HCT116 (cell line): ENCODE results near the gene NANOS1. TPM values are rescaled to one million over a fixed set of nuclear protein-coding genes. Genes with fewer than 3 reads are reported as not detected.

Experiments used
- ATAC-seq: fragments of 200-7000 bp; cut with Tn5 transposase; 2 replicates; pipeline ENCODE4 v1.9.1; 2020; ENCODE audit warnings: mild to moderate bottlenecking, moderate library complexity
- BruUV-seq: library from RNA; stranded (reverse); fragments of 400-500 nt; replicated peaks from 2 replicates; lab custom pipeline; 2021; lab: Mats Ljungman, UMichigan
- CTCF ChIA-PET: fragments of 300-600 bp; sonication (Branson Sonifier 250); formaldehyde crosslinking; loops from one replicate; lab custom pipeline; 2021; ENCODE audit warnings: antibody characterized with exemption; lab: Charles Lee
- POLR2A ChIA-PET: fragments of 300-600, 350-600 bp; sonication (Branson Sonifier 250); formaldehyde crosslinking; loops from one replicate; lab custom pipeline; 2021; ENCODE audit warnings: antibody characterized with exemption; lab: Charles Lee
- RAD21 ChIA-PET, 2 experiments: fragments of 300-600 bp; sonication (Branson Sonifier 250); formaldehyde crosslinking; loops; one replicate each; lab custom pipeline; 2023; ENCODE audit warnings: low total read pairs in 2 of 2; ENCODE audit not compliant: uncharacterized antibody in 2 of 2, unreplicated experiment in 2 of 2, low non-redundant PET in 1 of 2; lab: Charles Lee
- DNase-seq: peaks from one replicate; pipeline ENCODE4 v3.0.0-alpha.2; 2010; ENCODE audit warnings: low read depth, low spot score
- H2AFZ ChIP-seq: fragments of 200-600 bp; shearing (Covaris generic), sonication (generic); 2 replicates; pipeline ENCODE4 v1.6.1; 2017; ENCODE audit warnings: low read depth, mixed run types, mixed read lengths, antibody characterized with exemption, low read length; ENCODE audit not compliant: poor library complexity, severe bottlenecking
- H3K27ac ChIP-seq: 2 replicates; pipeline ENCODE4 v1.5.1; 2012; ENCODE audit warnings: low read depth, low read length
- H3K27me3 ChIP-seq: fragments of 200-600 bp; sonication (generic); 2 replicates; pipeline ENCODE4 v1.6.1; 2016; ENCODE audit warnings: mixed run types, low read length, mixed read lengths; ENCODE audit not compliant: insufficient read depth
- H3K36me3 ChIP-seq, 2 experiments: fragments of 200-500 bp in 1 of 2; fragments of 200-600 bp in 1 of 2; sonication (Bioruptor generic) in 1 of 2; sonication (generic) in 1 of 2; 2 replicates each; pipeline versions ENCODE4 v1.5.1 to v1.6.1; 2014 to 2016; ENCODE audit warnings: low read length in 2 of 2, inconsistent platforms in 1 of 2, mixed read lengths in 1 of 2, mixed run types in 1 of 2; ENCODE audit not compliant: insufficient read depth in 2 of 2, control insufficient read depth in 1 of 2
- H3K4me1 ChIP-seq, 2 experiments: fragments of 200-600 bp in 1 of 2; sonication (generic) in 1 of 2; 2 replicates each; pipeline versions ENCODE4 v1.5.1 to v1.6.1; 2012 to 2017; ENCODE audit warnings: low read length in 2 of 2, inconsistent platforms in 1 of 2, mild to moderate bottlenecking in 1 of 2, mixed read lengths in 1 of 2, mixed run types in 1 of 2, moderate library complexity in 1 of 2; ENCODE audit not compliant: insufficient read depth in 2 of 2, control insufficient read depth in 1 of 2
- H3K4me2 ChIP-seq: fragments of 200-600 bp; sonication (generic); 2 replicates; pipeline ENCODE4 v1.6.1; 2017; ENCODE audit warnings: mixed run types, low read length, mixed read lengths
- H3K4me3 ChIP-seq, 2 experiments: fragments of 200-600 bp in 1 of 2; sonication (generic) in 1 of 2; replicated peaks in 1 of 2; 2 replicates each; pipeline ENCODE4 v1.5.1; 2011 to 2016; ENCODE audit warnings: low read length in 2 of 2, control low read depth in 1 of 2, low read depth in 1 of 2, mild to moderate bottlenecking in 1 of 2, mixed read lengths in 1 of 2, mixed run types in 1 of 2
- H3K79me2 ChIP-seq: fragments of 200-600 bp; sonication (generic); 2 replicates; pipeline ENCODE4 v1.6.1; 2017; ENCODE audit warnings: mild to moderate bottlenecking, mixed run types, low read length, moderate library complexity, mixed read lengths; ENCODE audit not compliant: insufficient read depth
- H3K9ac ChIP-seq: fragments of 200-600 bp; sonication (generic); 2 replicates; pipeline ENCODE4 v1.6.1; 2016; ENCODE audit warnings: low read length, mixed read lengths
- H3K9me2 ChIP-seq: fragments of 200-600 bp; sonication (generic), shearing (Covaris generic); 2 replicates; pipeline ENCODE4 v1.6.1; 2017; ENCODE audit warnings: mixed run types, mild to moderate bottlenecking, moderate library complexity; ENCODE audit not compliant: insufficient read depth
- H3K9me3 ChIP-seq, 2 experiments: fragments of 200-500 bp in 1 of 2; fragments of 200-600 bp in 1 of 2; sonication (Bioruptor generic) in 1 of 2; sonication (generic) in 1 of 2; 2 replicates each; pipeline ENCODE4 v1.6.1; 2014 to 2017; ENCODE audit warnings: low read length in 2 of 2, mixed read lengths in 2 of 2, inconsistent platforms in 1 of 2, low read depth in 1 of 2, mild to moderate bottlenecking in 1 of 2, mixed run types in 1 of 2, moderate library complexity in 1 of 2; ENCODE audit not compliant: control insufficient read depth in 1 of 2, insufficient read depth in 1 of 2
- H4K20me1 ChIP-seq: fragments of 200-600 bp; sonication (generic), shearing (Covaris generic); 2 replicates; pipeline ENCODE4 v1.6.1; 2017; ENCODE audit warnings: mixed run types, mild to moderate bottlenecking, moderate library complexity; ENCODE audit not compliant: insufficient read depth
- CBX3 ChIP-seq: IDR thresholded peaks from 2 replicates; pipeline ENCODE4 v1.6.1; 2012; ENCODE audit warnings: low read depth
- CEBPB ChIP-seq: IDR thresholded peaks from 2 replicates; pipeline ENCODE4 v1.6.1; 2012; ENCODE audit warnings: low read depth
- CTCF ChIP-seq, 3 experiments: fragments of 200-600 bp in 1 of 3; sonication (generic) in 1 of 3; IDR thresholded peaks in 2 of 3; conservative IDR thresholded peaks in 1 of 3; 2 replicates each; pipeline ENCODE4 v1.5.1; 2012 to 2017; ENCODE audit warnings: low read depth in 2 of 3, low read length in 2 of 3, antibody characterized with exemption in 1 of 3, borderline replicate concordance in 1 of 3, control low read depth in 1 of 3, mild to moderate bottlenecking in 1 of 3, mixed read lengths in 1 of 3, mixed run types in 1 of 3, moderate library complexity in 1 of 3; ENCODE audit not compliant: insufficient read depth in 1 of 3
- ELF1 ChIP-seq: IDR thresholded peaks from 2 replicates; pipeline ENCODE4 v1.6.1; 2012; ENCODE audit warnings: low read depth, borderline replicate concordance
- EZH2phosphoT487 ChIP-seq: fragments of 200-600 bp; IDR thresholded peaks from 2 replicates; pipeline ENCODE4 v1.6.1; 2018; ENCODE audit warnings: antibody characterized with exemption, borderline replicate concordance
- FOSL1 ChIP-seq: IDR thresholded peaks from 2 replicates; pipeline ENCODE4 v1.6.1; 2012; ENCODE audit warnings: low read depth
- JUND ChIP-seq: IDR thresholded peaks from 2 replicates; pipeline ENCODE4 v1.6.1; 2012
- MAX ChIP-seq: IDR thresholded peaks from 2 replicates; pipeline ENCODE4 v1.6.1; 2012
- POLR2AphosphoS5 ChIP-seq: IDR thresholded peaks from 2 replicates; pipeline ENCODE4 v1.6.1; 2011; ENCODE audit warnings: mild to moderate bottlenecking, low read depth, low read length, moderate library complexity
- SIN3A ChIP-seq: IDR thresholded peaks from 2 replicates; pipeline ENCODE4 v1.6.1; 2012; ENCODE audit warnings: low read depth
- SRF ChIP-seq: IDR thresholded peaks from 2 replicates; pipeline ENCODE4 v1.6.1; 2012; ENCODE audit warnings: low read depth
- YY1 ChIP-seq: IDR thresholded peaks from 2 replicates; pipeline ENCODE4 v1.6.1; 2011; ENCODE audit warnings: low read length, low read depth, moderate library complexity, mild to moderate bottlenecking; ENCODE audit not compliant: insufficient replicate concordance; ENCODE audit errors: extremely low read depth
- ZFX ChIP-seq: fragments of 450-650 bp; IDR thresholded peaks from 2 replicates; pipeline ENCODE4 v1.6.1; 2017
- intact Hi-C: fragments of 100-400 bp; cut with micrococcal nuclease; formaldehyde crosslinking; loops from 2 replicates; pipeline ENCODE4 v1.10.0; 2022
- total RNA-seq: library from RNA; stranded (reverse); gene quantifications from one replicate; pipeline ENCODE4 v1.2.1, GENCODE V29; 2021; ENCODE audit not compliant: unreplicated experiment
- TF ChIP-seq, protein P1 (sequence below): IDR thresholded peaks from 2 replicates; pipeline ENCODE4 v1.6.1; 2012
- TF ChIP-seq, protein P2 (sequence below): IDR thresholded peaks from 2 replicates; pipeline ENCODE4 v1.6.1; 2011; ENCODE audit warnings: mild to moderate bottlenecking, low read length, moderate library complexity; ENCODE audit not compliant: insufficient replicate concordance; ENCODE audit errors: extremely low read depth
- TF ChIP-seq, protein P3 (sequence below): IDR thresholded peaks from 2 replicates; pipeline ENCODE4 v1.6.1; 2012; ENCODE audit warnings: low read depth

Gene NANOS1
- total RNA-seq, 1 experiment from 2014 or later = 1.5 TPM

DNA sequence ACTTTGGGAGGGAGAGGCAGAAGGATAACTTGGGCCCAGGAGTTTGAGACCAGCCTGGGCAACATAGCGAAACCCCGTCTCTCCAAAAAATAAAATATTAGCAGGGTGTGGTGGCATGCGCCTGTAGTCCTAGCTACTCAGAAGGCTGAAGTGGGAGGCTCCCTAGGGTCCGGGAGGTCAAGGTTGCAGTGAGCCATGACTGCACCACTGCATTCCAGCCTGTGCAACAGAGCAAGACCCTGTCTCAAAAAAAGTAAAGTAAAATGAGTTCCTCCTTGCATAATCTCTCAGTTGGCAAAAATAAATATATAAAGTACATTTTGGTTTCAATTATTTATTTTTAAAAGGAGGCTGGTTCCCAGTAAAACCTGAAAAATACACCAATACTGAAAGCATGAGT, 11.8 kb downstream of the NANOS1 start:
- intact Hi-C loops = no loop called here
- Histone ChIP-seq H3K27me3 (no peaks in the 10 kb centered on the region), H3K9me2 (no peaks in the 10 kb centered on the region), H3K9ac (no peak overlapping the region), H3K4me2 (no peak overlapping the region), H3K4me1 (no peaks in the 10 kb centered on the region), H3K9me3 (no peaks in the 10 kb centered on the region), H2AFZ (no peak overlapping the region), H3K79me2 (peaks cover 98% of the 10 kb centered on the region), H4K20me1 (peaks cover 48% of the 10 kb centered on the region), H3K4me3 (no peak overlapping the region), H3K36me3 (peaks cover 87 to 93% of the 10 kb centered on the region in 2 experiments), H3K27ac (no peak overlapping the region)
- CTCF ChIA-PET = no interaction called here
- TF ChIP-seq SIN3A (no peak), POLR2AphosphoS5 (no peak), MAX (no peak), JUND (no peak), YY1 (no peak), CTCF (IDR thresholded peaks at IDR 0.05 in 2 of 3, conservative IDR thresholded peaks at IDR 0.05 in 1 of 3; ENCODE audit: borderline replicate concordance in 1 of 3, insufficient read depth in 1 of 3, low read depth in 2 of 3, low read length in 2 of 3) (no peak), ELF1 (no peak), CBX3 (no peak), ZFX (no peak), EZH2phosphoT487 (no peak), FOSL1 (no peak), CEBPB (no peak), SRF (no peak)
- TF ChIP-seq, protein P1, sequence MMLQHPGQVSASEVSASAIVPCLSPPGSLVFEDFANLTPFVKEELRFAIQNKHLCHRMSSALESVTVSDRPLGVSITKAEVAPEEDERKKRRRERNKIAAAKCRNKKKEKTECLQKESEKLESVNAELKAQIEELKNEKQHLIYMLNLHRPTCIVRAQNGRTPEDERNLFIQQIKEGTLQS = no peak
- TF ChIP-seq, protein P2, sequence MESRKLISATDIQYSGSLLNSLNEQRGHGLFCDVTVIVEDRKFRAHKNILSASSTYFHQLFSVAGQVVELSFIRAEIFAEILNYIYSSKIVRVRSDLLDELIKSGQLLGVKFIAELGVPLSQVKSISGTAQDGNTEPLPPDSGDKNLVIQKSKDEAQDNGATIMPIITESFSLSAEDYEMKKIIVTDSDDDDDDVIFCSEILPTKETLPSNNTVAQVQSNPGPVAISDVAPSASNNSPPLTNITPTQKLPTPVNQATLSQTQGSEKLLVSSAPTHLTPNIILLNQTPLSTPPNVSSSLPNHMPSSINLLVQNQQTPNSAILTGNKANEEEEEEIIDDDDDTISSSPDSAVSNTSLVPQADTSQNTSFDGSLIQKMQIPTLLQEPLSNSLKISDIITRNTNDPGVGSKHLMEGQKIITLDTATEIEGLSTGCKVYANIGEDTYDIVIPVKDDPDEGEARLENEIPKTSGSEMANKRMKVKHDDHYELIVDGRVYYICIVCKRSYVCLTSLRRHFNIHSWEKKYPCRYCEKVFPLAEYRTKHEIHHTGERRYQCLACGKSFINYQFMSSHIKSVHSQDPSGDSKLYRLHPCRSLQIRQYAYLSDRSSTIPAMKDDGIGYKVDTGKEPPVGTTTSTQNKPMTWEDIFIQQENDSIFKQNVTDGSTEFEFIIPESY = no peak
- TF ChIP-seq, protein P3, sequence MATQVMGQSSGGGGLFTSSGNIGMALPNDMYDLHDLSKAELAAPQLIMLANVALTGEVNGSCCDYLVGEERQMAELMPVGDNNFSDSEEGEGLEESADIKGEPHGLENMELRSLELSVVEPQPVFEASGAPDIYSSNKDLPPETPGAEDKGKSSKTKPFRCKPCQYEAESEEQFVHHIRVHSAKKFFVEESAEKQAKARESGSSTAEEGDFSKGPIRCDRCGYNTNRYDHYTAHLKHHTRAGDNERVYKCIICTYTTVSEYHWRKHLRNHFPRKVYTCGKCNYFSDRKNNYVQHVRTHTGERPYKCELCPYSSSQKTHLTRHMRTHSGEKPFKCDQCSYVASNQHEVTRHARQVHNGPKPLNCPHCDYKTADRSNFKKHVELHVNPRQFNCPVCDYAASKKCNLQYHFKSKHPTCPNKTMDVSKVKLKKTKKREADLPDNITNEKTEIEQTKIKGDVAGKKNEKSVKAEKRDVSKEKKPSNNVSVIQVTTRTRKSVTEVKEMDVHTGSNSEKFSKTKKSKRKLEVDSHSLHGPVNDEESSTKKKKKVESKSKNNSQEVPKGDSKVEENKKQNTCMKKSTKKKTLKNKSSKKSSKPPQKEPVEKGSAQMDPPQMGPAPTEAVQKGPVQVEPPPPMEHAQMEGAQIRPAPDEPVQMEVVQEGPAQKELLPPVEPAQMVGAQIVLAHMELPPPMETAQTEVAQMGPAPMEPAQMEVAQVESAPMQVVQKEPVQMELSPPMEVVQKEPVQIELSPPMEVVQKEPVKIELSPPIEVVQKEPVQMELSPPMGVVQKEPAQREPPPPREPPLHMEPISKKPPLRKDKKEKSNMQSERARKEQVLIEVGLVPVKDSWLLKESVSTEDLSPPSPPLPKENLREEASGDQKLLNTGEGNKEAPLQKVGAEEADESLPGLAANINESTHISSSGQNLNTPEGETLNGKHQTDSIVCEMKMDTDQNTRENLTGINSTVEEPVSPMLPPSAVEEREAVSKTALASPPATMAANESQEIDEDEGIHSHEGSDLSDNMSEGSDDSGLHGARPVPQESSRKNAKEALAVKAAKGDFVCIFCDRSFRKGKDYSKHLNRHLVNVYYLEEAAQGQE = no peak
- no TSS peak for BruUV-seq
- RAD21 ChIA-PET = no interaction called here
- POLR2A ChIA-PET = no interaction called here
- DNase-seq (no peak), ATAC-seq (no peak)
